Kidney (tissue), 14 donors: ENCODE results near the gene HIRA. TPM values are rescaled to one million over a fixed set of nuclear protein-coding genes. Genes with fewer than 3 reads are reported as not detected.

Source experiments
- DNase-seq, 5 donors: peaks; one replicate each; pipeline ENCODE4 v3.0.0-alpha.2; 2013 to 2020
- FAIRE-seq: peaks from 2 replicates; lab custom pipeline; 2012; peaks lifted over from hg19 to GRCh38; lab: Jason Lieb, UNC
- H3K27ac ChIP-seq, 2 donors: one replicate each; pipeline ENCODE4 v1.7.0; 2013; ENCODE audit warnings: low read depth in 2 of 2, low read length in 2 of 2, inconsistent platforms in 1 of 2
- H3K27me3 ChIP-seq: one replicate; pipeline ENCODE4 v1.7.1; 2013; ENCODE audit warnings: low read length, inconsistent platforms; ENCODE audit not compliant: control insufficient read depth, insufficient read depth
- H3K36me3 ChIP-seq, 3 donors: one replicate each; pipeline versions ENCODE4 v1.7.0 to v1.7.1; 2013; ENCODE audit warnings: low read length in 3 of 3, control low read depth in 1 of 3, inconsistent platforms in 1 of 3; ENCODE audit not compliant: insufficient read depth in 3 of 3, control insufficient read depth in 2 of 3
- H3K4me1 ChIP-seq, 3 donors: one replicate each; pipeline versions ENCODE4 v1.7.0 to v1.7.1; 2013; ENCODE audit warnings: low read length in 3 of 3, inconsistent platforms in 1 of 3, low read depth in 1 of 3; ENCODE audit not compliant: control insufficient read depth in 2 of 3, insufficient read depth in 2 of 3
- H3K4me3 ChIP-seq, 3 donors: one replicate each; pipeline versions ENCODE4 v1.7.0 to v1.8.1; 2013; ENCODE audit warnings: low read length in 3 of 3, control low read depth in 1 of 3, inconsistent platforms in 1 of 3
- H3K9ac ChIP-seq, 3 donors: one replicate each; pipeline versions ENCODE4 v1.7.0 to v1.7.1; 2013; ENCODE audit warnings: low read length in 3 of 3, control low read depth in 1 of 3, inconsistent platforms in 1 of 3
- H3K9me3 ChIP-seq, 3 donors: one replicate each; pipeline versions ENCODE4 v1.7.0 to v1.7.1; 2013; ENCODE audit warnings: low read length in 3 of 3, control low read depth in 1 of 3, inconsistent platforms in 1 of 3; ENCODE audit not compliant: control insufficient read depth in 2 of 3, insufficient read depth in 1 of 3
- intact Hi-C: fragments of 100-400 bp; cut with DNase I; formaldehyde crosslinking; loops from one replicate; pipeline ENCODE4 v1.11.1; 2022
- polyA plus RNA-seq: library from polyadenylated mRNA; stranded (reverse); fragments of 350-450 nt; fragmentation: Illumina TruSeq; extraction: RNeasy Lipid Tissue Mini Kit (QIAGEN cat#74804); gene quantifications from one replicate; pipeline ENCODE4 v1.2.3, GENCODE V29; 2014; ENCODE audit warnings: low read depth, low replicate concordance; ENCODE audit not compliant: insufficient read depth
- total RNA-seq: library from RNA; stranded (reverse); fragmentation: NEBNext Ultra II Directional; extraction: Animal tissue kit (Norgen Biotek cat#: 25700); gene quantifications from one replicate; pipeline ENCODE4 v1.2.1, GENCODE V29; 2021
- TF ChIP-seq, protein P1 (sequence below): IDR thresholded peaks from 3 replicates; pipeline ENCODE4 v1.5.1; 2012; ENCODE audit warnings: mild to moderate bottlenecking, moderate library complexity, borderline replicate concordance; ENCODE audit not compliant: insufficient read depth; ENCODE audit errors: extremely low read depth
- donor health status: control.
- donor health status: control.
- donor health status: control.
- donor health status: control.
- donor health status: control.
- donor health status: DM: yes; HTN: yes; CAD: no.
- donor health status: Normal renal cell carcinoma (clear cell type).

The HIRA gene
- total and polyA plus RNA-seq, 2 donors from 2014 or later: 18.5 to 26.8 TPM

DNA sequence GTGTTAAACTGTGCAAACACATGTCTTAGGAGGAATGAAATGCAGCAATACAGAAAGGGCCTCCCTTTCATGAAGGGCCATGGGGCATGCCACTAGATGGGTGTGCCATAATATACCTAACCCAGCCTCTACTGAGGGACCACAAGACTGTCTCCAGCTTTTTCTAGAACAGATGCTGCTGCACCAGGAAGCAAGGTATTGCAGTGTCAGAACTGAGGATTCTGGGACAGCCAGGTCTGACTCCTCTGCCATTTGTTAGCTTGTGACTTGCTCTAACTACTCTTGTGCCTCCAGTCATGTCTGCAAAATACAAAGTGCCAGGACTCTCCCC lies 53.2 kb downstream of the HIRA start:
- intact Hi-C loops: no loop called here
- TF ChIP-seq, protein P1, sequence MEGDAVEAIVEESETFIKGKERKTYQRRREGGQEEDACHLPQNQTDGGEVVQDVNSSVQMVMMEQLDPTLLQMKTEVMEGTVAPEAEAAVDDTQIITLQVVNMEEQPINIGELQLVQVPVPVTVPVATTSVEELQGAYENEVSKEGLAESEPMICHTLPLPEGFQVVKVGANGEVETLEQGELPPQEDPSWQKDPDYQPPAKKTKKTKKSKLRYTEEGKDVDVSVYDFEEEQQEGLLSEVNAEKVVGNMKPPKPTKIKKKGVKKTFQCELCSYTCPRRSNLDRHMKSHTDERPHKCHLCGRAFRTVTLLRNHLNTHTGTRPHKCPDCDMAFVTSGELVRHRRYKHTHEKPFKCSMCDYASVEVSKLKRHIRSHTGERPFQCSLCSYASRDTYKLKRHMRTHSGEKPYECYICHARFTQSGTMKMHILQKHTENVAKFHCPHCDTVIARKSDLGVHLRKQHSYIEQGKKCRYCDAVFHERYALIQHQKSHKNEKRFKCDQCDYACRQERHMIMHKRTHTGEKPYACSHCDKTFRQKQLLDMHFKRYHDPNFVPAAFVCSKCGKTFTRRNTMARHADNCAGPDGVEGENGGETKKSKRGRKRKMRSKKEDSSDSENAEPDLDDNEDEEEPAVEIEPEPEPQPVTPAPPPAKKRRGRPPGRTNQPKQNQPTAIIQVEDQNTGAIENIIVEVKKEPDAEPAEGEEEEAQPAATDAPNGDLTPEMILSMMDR: no peak
- H3K4me3 ChIP-seq: no peak overlapping the region
- FAIRE-seq (no peak), DNase-seq (no peak)
- H3K27me3 ChIP-seq: no peaks in the 10 kb centered on the region
- peaks cover 2 to 60% (median 49%) of the 10 kb centered on the region in 3 donors for H3K36me3 ChIP-seq
- H3K27ac ChIP-seq: no peak overlapping the region
- no peak overlapping the region for H3K9ac ChIP-seq
- H3K4me1 ChIP-seq: no peaks in the 10 kb centered on the region
- H3K9me3 ChIP-seq: no peaks in the 10 kb centered on the region

DNA sequence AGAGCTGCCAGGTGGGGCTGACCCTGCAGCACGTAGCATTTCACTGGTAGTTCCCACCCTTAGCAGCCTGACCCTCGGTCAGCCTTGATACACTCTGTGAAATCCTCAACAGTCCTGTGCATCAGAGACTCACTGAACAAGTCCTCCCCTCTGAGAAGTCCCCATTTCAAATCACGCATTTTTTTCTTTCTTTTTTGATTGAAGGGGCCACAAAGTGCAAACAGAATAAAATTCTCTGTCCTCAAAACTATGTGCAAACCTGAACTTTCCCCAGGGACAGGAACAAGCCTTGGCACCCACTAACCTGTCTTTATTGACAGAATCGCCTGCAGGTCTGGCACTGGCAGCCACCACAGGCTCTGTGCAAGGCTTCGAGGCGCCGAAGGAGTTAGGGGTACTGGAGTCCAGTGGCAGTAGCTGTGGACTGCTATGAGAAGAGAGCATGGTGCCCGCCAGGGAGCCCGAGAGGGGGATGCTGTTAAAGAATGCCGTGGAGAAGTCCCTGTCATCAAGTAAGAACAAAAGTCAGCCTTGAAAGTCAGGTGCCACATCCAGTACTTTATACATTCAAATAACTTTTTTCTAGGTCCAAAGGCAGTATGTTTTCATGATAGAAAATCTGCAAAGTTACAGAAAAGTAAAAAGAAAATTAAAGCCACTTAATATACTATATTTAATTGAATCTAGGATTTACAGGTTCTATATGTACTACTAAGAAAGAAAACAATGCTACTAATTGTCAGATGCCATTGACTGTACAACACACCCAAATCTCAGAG lies 53.8 kb downstream of the HIRA start:
- Histone ChIP-seq H3K27me3 (no peaks in the 10 kb centered on the region), H3K9me3 (no peaks in the 10 kb centered on the region), H3K4me1 (no peaks in the 10 kb centered on the region), H3K9ac (no peak overlapping the region), H3K4me3 (no peak overlapping the region), H3K36me3 (peaks cover 2 to 60% (median 49%) of the 10 kb centered on the region in 3 donors), H3K27ac (no peak overlapping the region)
- no peak for FAIRE-seq
- TF ChIP-seq, protein P1: no peak
- intact Hi-C loops: no loop called here
- no peak for DNase-seq

DNA sequence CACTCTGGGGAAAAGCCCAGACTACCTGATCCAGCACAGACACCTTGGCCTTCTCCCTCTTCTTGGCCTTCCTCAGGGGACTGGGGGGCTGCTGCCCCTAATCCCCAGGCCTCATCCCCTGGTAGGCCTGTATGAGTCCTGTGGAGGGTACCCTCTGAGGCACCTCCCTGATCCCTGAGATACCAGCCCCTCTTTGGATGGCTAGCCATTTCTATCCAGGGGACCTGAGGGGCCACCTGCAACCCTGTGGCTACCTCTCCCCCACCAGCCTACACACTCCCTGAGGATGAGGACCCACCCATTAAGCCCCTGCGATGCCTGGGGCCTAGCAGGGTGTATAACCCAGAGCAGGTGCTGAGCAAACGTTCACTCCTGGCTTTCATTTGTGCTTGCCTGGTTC lies 54.6 kb downstream of the HIRA start:
- Histone ChIP-seq H3K27me3 (no peaks in the 10 kb centered on the region), H3K27ac (no peak overlapping the region), H3K4me1 (no peaks in the 10 kb centered on the region), H3K36me3 (peaks cover 2 to 54% (median 43%) of the 10 kb centered on the region in 3 donors), H3K4me3 (no peak overlapping the region), H3K9me3 (no peaks in the 10 kb centered on the region), H3K9ac (no peak overlapping the region)
- intact Hi-C loops: no loop called here
- TF ChIP-seq, protein P1: no peak
- DNase-seq (no peak), FAIRE-seq (no peak)
